Measurements from ENCODE around the gene APOA4.

GRCh38 chr11:116836632-116836991 is 13.5 kb upstream of the APOA4 start:
- TF ChIP-seq POLR2A (IDR thresholded peaks at IDR 0.05; ENCODE audit: low read depth) (no peak), EP300 (IDR thresholded peaks at IDR 0.05) (no peak), CTCF (IDR thresholded peaks at IDR 0.05) (no peak), POLR2AphosphoS5 (IDR thresholded peaks at IDR 0.05) (no peak)
